ENCODE data around the gene DACH1. TPM values are rescaled to one million over a fixed set of nuclear protein-coding genes. Genes with fewer than 3 reads are reported as not detected.

The DACH1 gene
- total and polyA plus RNA-seq, 2 of the 8 experiments (the other 6 are each of a cell fraction or from before 2014, with no cell fraction given): 0.12 to 0.67 TPM

DNA sequence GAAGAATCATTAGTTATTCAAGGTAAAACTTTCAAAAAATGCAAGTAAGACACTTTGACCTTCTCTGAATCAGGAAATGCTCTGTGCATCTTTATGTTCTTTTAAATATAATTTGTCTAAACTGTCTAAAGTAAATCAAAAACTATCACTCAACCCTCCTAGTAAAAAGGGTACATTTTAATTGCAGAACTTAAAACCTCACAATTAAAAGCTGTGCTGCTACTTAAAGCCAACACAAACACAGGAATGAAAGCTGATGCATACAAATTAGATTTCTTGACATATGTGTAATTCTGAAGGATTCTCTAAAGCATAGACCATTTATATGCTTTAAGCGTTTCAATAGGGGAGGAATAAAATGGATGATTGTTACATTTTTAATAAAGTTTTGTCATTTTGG, 58.3 kb downstream of the DACH1 start:
- no peaks in the 10 kb centered on the region for H3K27me3 ChIP-seq (replicated peaks in 1 of 4; ENCODE audit: control insufficient read depth in 3 of 4, extremely low read depth in 1 of 4, insufficient read depth in 3 of 4, low read length in 3 of 4)
- TF ChIP-seq CHD2 (IDR thresholded peaks at IDR 0.05; ENCODE audit: low read length) (no peak), EP300 (IDR thresholded peaks at IDR 0.05; ENCODE audit: borderline replicate concordance in 1 of 2, low read depth in 2 of 2, low read length in 2 of 2) (no peak), SRF (IDR thresholded peaks at IDR 0.05; ENCODE audit: low read depth, low read length) (no peak), KDM4A (IDR thresholded peaks at IDR 0.05; ENCODE audit: low read depth, low read length, severe bottlenecking) (no peak)

More for the DNA sequence above, 58.3 kb downstream of the DACH1 start:
- Histone ChIP-seq H3K4me2 (ENCODE audit: insufficient read depth in 1 of 2, low read depth in 2 of 2, low read length in 2 of 2) (no peak overlapping the region), H3K9me3 (ENCODE audit: insufficient read depth in 2 of 2, low read depth in 1 of 2, low read length in 1 of 2) (no peaks in the 10 kb centered on the region), H3K18ac (ENCODE audit: extremely low read depth, low read length) (no peak overlapping the region), H3K79me1 (ENCODE audit: low read depth, low read length) (no peaks in the 10 kb centered on the region), H3K4me3 (ENCODE audit: extremely low read depth in 1 of 4, insufficient read depth in 2 of 4, low read depth in 3 of 4, low read length in 4 of 4) (no peak overlapping the region), H4K20me1 (replicated peaks in 1 of 2; ENCODE audit: control insufficient read depth in 1 of 2, insufficient read depth in 2 of 2, low read length in 2 of 2) (no peaks in the 10 kb centered on the region), H4K91ac (replicated peaks; ENCODE audit: insufficient read length, low read length) (no peak overlapping the region), H3K4me1 (replicated peaks in 1 of 4; ENCODE audit: control insufficient read depth in 3 of 4, insufficient read depth in 4 of 4, low read length in 3 of 4) (no peaks in the 10 kb centered on the region), H2BK20ac (ENCODE audit: low read length) (no peak overlapping the region), H3K27ac (ENCODE audit: low read depth, low read length) (no peak overlapping the region), H3K79me2 (ENCODE audit: control insufficient read depth in 1 of 2, insufficient read depth in 2 of 2, low read length in 2 of 2) (no peaks in the 10 kb centered on the region), H4K8ac (ENCODE audit: extremely low read depth, insufficient read depth, low read length) (no peak overlapping the region), H3K9ac (replicated peaks in 1 of 4; ENCODE audit: extremely low read depth in 1 of 4, low read depth in 3 of 4, low read length in 3 of 4) (no peak overlapping the region), H3K23ac (ENCODE audit: insufficient read length) (no peak overlapping the region), H3K4ac (replicated peaks; ENCODE audit: insufficient read length, low read depth, low read length) (no peak overlapping the region), H2BK120ac (replicated peaks; ENCODE audit: low read depth, low read length) (no peak overlapping the region), H2BK15ac (ENCODE audit: low read length) (no peak overlapping the region), H2BK12ac (ENCODE audit: low read depth, low read length) (no peak overlapping the region), H3K56ac (replicated peaks; ENCODE audit: insufficient read length, low read depth, low read length) (no peak overlapping the region), H2AFZ (ENCODE audit: low read length) (no peak overlapping the region), H3K36me3 (ENCODE audit: control insufficient read depth in 2 of 4, insufficient read depth in 4 of 4, low read length in 3 of 4) (no peaks in the 10 kb centered on the region), H3K23me2 (ENCODE audit: low read depth, low read length) (no peaks in the 10 kb centered on the region), H4K5ac (ENCODE audit: insufficient read length, low read depth, low read length) (no peak overlapping the region), H3K14ac (ENCODE audit: insufficient read length) (no peak overlapping the region), H2AK5ac (ENCODE audit: low read depth, low read length) (no peak overlapping the region), H2BK5ac (ENCODE audit: low read depth, low read length) (no peak overlapping the region)
- DNase-seq (ENCODE audit: low read depth in 1 of 2, low spot score in 2 of 2) (no peak), FAIRE-seq (no peak)
- WGBS, 2 experiments (ENCODE audit: extremely low coverage in 1 of 2, insufficient coverage in 1 of 2, insufficient read length in 1 of 2, insufficient replicate concordance in 2 of 2, low coverage in 1 of 2, low lambda C conversion rate in 2 of 2, missing lambda C conversion rate in 1 of 2): 87% methylated on average over 1 of the region's 1 CpG; no CpG with 5 or more reads in 1 of the 2 experiments
- ChIA-PET CTCF (ENCODE audit: partially characterized antibody) (no interaction called here), POLR2A (ENCODE audit: partially characterized antibody) (no interaction called here)

Data from H1 (cell line).